Stimulated activated CD8-positive, alpha-beta memory T cell treated with anti-CD3 and anti-CD28 coated beads, Interleukin-12 subunit alpha, Interleukin-12 subunit beta, amount 100 ng/mL, for 24 hours (primary cell): ENCODE measurements around the gene SH3BP1.

Source experiments
- DNase-seq: peaks from one replicate; pipeline ENCODE4 v3.0.0-alpha.2; 2020; ENCODE audit errors: extremely low read depth

SH3BP1 gene

DNA sequence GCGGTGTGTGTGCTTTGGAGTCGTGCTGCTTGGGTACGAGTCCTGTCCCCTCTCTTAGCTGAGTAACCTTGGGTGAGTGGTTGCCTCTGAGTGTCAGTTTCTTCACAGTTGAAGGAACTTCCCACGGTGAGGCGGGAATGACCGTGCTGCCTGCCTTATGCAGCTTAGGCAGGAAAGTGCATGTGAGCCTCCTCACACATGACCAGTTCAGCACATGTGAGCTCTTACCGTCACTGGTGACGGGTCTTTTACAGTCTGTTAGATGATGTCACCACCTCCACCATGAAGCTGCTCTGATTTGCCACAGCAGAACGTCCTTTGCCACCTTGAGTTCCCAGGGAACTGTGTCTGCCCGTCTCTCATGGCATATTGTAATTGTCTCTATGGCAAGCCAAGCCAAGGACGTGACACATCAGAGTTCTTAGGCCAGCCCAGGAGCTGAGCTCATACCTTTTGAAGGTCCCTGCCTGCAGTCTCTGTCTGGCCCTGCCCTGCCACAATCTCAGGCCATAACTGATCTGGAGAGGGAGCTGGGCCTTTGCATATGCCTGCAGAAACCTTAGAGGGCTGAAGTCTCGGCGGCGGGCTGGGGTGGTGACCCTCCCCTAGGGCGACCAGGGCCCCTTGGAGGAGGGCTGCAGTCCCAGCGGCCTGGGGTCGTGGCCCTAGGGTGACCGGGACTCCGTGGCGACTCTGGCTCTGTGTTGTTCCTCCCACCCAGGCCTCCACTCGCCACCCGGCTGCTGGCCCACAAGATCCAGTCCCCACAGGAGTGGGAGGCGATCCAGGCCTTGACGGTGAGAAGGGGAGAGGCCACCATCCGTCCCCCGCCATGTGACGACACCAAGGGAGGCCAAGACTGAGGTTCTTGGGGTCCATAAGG, 23.0 kb upstream of the SH3BP1 start:
- DNase-seq: no peak

DNA sequence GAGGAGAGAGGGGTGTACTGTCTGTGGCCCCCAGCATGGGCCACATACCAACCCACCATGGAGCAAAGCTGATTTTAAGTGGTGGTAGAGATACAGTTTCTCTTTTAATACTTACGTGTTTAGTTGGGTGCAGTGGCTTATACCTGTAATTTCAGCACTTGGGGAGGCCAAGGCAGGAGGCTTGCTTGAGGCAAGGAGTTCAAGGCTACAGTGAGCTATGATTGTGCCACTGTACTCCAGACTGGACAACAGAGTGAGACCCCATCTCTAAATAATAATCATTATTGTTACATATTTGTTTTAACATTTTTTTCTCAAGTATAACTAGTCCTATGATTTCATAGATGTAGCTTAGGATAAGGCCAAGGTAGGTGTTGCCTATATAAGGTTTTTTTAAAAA, 22.0 kb upstream of the SH3BP1 start:
- no peak for DNase-seq

DNA sequence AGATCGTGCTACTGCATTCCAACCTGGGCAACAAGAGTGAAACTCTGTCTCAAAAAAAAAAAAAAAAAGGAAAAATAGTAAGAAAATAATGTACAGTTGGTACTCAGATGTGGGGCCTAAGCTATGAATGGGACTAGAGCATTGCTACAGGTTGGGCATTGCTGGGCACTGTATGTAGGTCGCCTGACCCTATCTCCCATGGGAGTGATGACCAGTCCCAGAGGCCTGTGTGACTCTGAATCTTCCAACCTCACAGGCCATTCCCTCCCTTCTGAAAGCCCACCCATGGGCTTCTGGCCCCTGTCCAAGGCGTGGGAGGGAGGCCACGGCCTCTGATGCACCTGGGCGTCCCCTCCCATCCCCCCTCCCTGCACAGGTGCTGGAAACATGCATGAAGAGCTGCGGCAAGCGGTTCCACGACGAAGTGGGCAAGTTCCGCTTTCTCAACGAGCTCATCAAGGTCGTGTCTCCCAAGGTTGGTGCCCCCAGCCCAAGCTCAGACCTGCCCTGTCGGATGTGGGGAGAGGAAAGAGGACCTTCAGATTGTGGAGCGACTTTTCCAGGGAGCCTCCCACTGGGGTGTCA, 21.3 kb upstream of the SH3BP1 start:
- no peak for DNase-seq

DNA sequence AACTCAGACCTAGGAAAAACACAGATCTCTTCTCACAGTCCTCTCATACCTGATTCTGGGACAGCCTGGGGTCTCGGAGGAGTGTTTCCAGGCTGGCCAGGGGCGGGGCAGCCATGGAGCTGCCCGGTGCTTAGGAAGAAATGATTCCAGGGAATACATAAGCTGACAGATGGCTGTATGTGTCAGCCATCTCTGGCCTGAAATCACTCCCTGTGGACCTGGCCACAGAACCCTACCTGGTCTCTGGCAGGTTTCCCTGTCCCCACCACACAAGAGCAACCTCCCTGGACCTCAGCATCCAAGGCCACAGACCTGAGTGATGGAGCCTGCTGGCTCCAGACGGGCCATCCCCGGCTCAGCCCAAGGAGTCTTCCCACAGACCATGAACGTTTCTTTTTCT, 20.8 kb upstream of the SH3BP1 start:
- no peak for DNase-seq

DNA sequence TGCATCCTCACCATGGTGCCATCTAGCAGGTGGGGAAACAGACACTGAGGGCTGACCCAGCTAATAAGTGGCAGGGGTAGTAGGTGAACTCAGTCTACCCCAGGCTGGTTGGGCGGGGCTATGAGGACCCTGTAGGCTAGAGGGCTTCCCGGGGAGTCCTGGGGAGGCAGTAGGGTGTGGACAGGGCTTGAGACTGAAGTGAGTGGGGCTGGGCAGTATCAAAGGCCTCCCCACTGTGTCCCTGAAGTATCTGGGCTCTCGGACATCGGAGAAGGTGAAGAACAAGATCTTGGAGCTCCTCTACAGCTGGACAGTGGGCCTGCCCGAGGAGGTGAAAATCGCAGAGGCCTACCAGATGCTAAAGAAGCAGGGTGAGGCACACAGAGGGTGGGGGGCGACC, 19.5 kb upstream of the SH3BP1 start:
- no peak for DNase-seq

DNA sequence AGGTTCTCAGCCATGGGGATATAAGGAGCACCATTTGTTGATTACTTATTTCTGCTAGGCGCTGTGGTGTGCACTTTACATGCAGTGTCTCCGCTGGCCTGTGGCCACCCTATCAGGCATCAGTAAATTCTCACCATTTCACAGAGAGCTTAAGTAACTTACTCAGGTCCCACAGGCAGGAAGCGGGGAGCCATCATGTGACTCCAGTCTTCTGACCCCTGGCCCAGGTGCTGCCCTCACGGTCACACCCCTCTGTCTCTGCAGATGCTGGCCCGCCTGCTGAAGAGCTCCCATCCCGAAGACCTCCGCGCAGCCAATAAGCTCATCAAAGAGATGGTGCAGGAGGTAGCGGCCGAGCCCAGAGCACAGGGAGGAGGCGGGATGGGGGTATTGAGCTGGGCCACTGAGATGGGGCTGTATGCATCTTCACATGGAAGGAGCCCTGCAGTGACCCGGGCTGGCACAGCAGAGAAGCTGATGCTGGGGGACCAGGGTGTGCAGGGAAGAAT, 18.1 kb upstream of the SH3BP1 start:
- DNase-seq: no peak

DNA sequence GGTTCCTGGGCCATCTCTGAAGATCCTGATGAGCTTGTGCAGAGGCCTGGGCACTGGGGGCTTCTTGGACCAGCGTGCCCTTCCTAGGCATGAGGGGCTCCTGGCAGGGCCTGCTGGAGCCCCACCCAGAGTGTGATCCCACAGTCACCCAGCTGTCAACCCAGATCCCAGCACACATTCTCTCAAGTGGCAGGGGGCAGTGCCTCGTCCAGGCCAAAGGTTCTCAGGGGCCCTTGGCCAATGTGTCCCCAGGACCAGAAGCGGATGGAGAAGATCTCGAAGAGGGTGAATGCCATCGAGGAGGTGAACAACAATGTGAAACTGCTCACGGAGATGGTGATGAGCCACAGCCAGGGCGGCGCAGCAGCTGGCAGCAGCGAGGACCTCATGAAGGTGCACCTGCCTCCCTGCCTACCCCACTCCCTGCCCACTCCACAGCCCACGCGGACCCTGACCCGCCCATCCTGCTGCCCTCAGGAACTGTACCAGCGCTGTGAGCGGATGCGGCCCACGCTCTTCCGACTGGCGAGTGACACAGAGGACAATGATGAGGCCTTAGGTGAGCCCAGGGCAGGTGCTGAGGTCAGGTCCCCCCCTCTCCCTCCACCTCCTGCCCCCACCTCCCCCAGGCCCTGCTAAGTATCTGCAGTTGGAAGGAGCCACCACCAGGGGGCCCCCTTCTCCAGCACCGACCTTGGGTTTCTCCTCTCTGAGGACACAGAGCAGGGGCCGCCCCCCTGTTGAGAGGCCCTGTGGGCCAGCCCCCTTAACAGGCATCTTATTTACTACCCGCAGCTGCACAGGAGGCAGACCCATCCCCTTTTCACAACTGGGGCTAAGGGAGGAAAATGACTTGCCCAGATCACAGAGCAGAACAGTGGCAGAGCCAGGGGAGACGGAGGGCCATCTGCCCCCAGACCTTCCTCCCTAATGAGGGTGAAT, 16.1 kb upstream of the SH3BP1 start:
- DNase-seq: peak; percentile 55

DNA sequence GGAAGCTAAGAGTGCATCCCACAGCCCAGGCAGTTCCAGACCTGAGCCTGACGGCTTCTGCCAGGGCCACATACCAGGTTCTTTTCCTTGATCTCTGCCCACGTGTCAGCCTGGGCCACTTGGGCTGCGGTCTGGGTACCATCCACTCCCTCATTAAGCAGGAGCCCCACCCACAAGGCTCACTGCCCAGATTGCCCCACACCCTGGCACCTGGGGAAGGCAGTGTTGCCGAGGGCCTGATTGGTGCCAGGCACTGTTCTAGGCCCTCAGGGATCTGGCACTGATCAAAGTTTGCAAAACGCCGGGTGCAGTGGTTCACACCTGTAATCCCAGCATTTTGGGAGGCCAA, 15.5 kb upstream of the SH3BP1 start:
- no peak for DNase-seq

DNA sequence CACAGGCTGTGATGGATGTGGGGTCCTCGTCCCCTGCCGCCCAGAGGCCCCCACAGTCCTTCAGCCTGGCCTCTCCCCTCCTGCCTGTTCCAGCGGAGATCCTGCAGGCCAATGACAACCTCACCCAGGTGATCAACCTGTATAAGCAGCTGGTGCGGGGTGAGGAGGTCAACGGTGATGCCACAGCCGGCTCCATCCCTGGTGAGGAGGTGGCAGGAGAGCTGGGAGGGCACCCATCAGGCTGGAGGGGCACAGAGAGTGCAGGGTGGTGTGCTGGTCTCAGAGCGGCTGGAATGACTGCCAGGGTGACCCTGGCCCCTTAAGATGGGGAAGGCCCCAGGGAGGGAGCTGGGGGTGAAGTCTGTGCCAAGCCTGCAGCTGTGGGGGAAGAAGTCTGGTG, 14.6 kb upstream of the SH3BP1 start:
- DNase-seq: no peak

DNA sequence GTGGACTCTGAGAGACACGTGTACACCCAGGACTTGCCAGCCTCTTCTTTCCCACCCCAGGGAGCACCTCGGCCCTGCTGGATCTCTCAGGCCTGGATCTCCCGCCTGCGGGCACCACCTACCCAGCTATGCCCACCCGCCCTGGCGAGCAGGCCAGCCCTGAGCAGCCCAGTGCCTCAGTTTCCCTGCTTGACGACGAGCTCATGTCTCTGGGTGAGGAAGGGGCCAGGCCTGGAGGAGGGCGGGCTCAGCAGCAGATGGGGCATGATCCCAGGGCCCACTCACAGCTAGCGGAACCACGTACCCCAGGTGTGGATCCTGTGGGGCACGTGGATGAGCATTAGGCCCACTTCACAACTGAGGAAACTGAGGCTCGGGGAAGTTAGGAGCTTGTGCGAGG, 13.7 kb upstream of the SH3BP1 start:
- no peak for DNase-seq

DNA sequence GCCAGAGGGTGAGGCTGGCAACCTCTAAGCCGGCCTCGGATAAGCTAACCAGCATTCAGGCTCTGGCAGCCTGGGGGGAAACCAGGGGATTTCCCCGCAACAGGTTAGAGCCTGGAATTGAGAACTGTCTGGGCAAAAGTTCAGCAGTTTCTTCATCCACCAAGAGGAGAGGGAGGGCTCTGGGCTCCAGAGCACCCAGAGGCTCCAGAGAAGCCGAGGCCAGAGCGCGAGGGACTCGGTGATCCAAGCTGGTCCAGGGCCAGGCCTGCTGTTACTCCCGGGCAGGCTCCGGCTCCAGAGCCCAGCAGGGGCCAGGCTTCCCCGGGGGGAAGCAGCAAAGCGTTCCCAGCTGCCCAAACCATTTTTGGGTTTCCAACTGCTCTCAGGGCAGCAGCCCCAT, 13.3 kb upstream of the SH3BP1 start:
- DNase-seq: no peak

DNA sequence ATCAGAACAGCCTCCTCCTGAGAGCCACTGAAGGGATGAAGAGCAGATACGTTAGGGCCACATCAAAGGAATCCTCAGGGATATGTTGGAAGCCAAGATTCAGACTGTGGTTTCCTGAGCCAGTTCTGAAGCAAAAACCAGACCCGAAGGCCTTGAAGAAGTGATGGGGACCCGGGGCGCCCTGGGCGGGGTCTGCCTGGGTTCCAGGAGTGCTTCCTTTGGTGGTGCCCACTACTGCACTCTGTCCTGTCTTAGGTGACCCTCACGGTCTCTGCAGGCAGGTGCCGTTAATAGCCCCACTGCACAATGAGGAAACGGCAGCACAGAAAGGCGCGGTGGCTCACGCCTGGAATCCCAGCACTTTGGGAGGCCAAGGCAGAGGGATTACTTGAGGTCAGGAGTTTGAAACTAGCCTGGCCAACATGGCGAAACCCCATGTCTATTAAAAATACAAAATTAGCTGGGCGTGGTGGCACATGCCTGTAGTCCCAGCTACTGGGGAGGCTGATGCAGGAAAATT, 12.9 kb upstream of the SH3BP1 start:
- no peak for DNase-seq

DNA sequence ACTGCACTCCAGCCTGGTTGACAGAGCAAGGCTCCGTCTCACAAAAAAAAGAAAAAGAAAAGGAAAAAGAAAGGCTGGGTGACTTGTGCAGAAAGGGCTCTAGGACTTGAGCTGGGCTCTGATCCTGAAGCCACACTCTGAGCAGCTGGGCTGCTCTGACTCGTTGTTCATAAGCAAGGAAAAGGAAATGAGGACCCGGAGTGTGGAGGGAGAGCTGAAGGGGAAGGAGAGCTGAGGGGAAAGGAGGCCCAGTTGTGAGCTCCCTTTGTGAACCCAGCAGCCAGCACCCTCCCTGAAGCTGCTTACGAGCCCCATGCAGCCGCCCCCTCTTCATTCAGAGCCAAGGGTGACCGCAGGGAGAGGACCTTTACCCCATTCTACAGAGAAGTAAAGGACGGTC, 12.3 kb upstream of the SH3BP1 start:
- DNase-seq: no peak

DNA sequence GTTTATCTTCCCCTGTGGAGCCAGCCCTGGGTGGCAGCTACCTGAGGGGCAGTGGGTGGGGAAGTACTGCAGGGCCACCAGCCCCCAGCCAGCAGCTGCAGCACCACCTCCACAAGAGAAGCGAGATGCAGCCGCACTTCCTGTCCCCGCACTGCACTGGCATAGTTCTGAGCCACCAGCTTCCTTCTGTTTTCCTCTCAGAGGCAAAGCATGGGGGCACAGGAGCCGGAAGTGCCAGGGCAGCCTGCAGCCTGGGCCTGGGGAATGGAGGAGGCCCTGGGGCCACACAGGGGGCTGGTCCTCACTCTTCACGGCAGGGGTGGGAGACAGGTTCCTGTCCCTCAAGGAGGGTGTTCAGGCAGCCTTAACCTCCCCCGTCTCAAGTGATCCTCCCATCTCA, 11.9 kb upstream of the SH3BP1 start:
- DNase-seq: no peak

DNA sequence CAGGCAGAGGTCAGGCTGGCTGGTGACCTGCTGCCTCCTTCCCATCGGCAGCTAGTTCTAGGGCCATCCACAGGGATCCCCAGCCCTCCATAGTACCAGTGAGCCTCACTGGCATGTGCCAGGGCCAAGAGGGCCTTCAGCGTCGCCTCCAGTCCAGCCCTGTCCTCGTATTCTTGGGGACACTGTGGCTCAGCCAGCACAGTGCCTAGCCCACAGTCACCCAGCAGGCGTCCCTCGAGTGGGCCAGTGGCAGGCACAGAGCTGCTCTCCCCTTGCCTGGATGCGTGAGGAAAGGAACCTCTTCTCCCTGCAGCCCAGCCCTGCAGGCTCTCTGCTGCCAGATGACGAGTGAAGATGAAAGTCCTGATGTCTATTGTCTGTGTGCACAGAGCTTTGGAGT, 10.6 kb upstream of the SH3BP1 start:
- no peak for DNase-seq

DNA sequence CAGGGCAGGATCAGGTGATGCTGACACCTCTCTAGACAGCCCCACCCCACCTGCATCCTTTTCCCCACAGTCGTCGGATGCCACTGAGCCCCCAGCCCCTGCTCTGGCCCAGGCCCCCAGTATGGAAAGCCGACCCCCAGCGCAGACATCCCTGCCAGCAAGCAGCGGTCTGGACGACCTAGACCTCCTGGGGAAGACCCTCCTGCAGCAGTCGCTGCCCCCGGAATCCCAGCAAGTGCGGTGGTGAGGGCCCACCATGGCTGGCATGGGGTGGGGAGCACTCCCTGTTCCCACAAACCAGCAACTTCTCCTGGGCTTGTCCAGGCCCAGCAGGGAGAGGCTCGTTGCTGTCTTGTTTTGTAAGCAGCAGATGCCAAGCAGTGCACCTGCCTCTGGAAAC, 9.5 kb upstream of the SH3BP1 start:
- DNase-seq: no peak

DNA sequence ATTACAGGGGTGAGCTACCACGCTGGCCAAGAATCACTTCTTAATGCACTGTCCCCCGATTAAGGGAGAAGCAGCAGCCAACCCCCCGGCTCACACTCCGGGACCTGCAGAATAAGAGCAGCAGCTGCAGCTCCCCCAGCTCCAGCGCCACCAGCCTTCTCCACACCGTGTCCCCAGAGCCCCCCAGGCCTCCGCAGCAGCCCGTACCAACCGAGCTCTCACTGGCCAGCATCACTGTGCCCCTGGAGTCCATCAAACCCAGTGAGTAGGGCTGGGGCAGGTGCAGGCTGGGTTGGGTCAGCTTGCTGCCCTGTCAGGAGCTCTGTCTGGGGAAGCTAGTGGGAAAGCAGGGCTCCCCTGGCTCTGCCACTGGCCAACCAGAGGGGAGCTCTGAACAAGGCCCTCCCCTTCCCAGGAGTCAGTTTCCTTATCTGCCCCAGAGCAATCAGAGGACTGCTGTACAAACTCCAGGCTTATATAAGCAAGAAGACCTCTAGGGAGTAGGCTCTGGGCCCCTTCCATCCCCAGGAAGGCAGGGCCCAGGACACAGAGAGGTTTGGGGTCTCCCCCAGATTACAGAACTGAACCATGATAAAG, 8.5 kb upstream of the SH3BP1 start:
- DNase-seq: no peak

DNA sequence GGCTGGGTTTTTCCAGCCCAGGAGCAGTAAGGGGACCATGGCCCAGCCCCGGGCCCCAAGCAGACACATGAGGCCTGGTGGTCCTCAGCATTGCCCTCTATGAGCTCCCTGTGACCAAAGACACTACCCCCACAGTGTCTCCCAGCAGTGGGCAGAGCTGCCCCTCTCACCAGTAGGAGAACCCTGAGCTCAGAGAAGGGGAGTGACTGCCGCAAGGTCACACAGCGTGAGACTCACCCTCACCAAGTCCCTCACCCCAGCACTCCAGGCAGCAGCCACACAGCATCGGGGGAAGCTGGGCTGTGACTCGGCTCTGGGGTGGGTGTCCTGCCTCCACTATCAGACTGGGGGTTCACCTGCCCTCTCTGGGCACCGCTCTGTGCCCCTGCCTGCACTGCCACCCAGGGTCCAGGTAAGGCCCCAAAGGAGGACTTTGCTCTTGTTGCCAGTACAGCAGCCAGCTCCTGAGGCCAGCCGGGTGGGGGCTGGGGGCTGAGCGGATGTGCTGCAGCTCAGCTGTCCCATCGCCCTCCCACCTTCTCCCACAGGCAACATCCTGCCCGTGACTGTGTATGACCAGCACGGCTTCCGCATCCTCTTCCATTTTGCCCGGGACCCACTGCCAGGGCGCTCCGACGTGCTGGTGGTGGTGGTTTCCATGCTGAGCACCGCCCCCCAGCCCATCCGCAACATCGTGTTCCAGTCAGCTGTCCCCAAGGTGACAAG, 7.9 kb upstream of the SH3BP1 start:
- no peak for DNase-seq

DNA sequence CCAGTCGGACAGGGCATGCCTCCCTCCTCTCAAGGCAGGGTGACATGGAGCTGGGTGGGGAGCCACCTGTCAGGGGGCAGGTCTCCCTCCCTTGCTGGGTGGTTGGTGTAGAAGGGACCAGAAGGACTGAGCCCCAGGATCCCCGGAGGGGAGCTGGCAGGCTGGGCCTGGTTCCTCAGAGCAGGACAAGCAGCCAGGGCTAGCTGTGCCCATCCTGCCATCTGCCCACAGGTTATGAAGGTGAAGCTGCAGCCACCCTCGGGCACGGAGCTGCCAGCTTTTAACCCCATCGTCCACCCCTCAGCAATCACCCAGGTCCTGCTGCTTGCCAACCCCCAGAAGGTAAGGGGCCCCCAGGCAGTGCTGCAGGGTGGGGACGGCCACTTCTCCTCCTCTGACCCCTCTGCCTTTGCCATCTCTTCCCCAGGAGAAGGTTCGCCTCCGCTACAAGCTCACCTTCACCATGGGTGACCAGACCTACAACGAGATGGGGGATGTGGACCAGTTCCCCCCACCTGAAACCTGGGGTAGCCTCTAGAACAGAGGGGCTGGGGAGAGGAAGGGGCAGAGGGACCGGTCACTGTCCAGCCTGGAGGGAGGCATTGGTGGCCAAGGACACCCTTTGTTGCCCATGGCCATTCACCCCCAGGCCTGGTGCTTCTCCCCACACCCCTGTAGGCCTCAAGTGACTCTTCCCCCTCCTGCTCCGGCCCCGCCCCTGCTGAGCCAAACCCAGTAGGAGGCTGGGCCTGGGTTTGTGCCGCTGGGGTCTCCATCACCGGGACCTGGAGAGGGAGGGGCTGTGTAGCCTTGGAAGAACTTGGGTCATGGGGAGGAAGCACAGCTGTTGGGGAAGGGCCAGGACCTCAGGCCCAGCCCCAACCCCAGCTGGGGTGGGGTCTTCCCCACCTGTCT, 7.0 kb upstream of the SH3BP1 start:
- no peak for DNase-seq

DNA sequence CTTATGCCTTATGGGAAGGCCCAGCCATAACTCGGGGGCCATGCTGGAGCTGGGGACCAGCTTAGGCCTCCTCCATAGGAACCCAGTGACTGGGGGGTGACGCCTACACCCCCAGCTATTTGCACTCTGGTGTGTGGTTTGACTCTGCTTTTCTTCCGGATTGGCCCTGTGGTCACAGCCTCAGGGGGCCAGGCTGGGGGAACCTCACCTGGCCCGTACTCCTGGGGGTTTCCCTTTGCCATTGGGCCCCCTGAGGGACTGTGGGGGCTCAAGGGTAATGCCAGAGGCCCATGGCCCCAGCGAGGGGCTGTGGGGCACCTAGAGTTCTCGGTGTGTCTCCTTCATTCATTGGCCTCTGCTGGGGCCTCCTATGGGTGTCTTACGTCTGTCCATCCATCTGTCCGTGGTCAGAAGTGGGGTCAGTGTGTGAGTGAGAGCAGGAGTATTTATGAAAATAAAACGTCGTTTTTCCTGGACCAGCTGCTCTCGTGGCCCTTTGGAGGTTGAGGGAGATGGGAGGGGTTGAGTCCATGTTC, 6.3 kb upstream of the SH3BP1 start:
- no peak for DNase-seq
